GM19467 (cell line): ENCODE data around the gene WWOX.

ENCODE experiments used
- ATAC-seq: cut with Tn5 transposase; IDR thresholded peaks from one replicate; pipeline ENCODE4 v1.9.1; 2021; ENCODE audit warnings: mild to moderate bottlenecking, moderate library complexity; ENCODE audit not compliant: unreplicated experiment

WWOX gene

GRCh38 chr16:78552716-78553115 is 453.3 kb downstream of the WWOX start:
- ATAC-seq, result no peak

GRCh38 chr16:78553268-78554039 is 454.0 kb downstream of the WWOX start:
- no peak for ATAC-seq

DNA sequence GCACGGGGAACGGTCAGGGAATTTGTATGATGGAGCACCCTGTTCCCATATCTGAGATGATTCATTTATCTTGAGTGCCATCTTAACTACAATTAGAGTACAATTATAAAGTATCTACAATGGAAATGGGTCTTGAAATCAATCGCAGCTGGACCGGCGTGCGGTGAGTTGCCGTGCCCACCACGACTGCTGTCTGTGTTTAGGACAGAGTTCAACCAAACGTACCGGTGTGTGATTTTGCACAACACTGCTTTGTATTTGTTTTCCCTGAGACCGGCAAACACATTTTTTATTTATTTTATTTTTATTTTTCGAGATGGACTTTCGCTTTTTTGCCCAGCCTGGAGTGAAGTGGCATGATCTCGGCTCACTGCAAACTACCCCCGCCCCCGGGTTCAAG is 457.0 kb downstream of the WWOX start:
- no peak for ATAC-seq

- no peak for ATAC-seq
Measured at GRCh38 chr16:78560997-78561396, 461.5 kb downstream of the WWOX start.

DNA sequence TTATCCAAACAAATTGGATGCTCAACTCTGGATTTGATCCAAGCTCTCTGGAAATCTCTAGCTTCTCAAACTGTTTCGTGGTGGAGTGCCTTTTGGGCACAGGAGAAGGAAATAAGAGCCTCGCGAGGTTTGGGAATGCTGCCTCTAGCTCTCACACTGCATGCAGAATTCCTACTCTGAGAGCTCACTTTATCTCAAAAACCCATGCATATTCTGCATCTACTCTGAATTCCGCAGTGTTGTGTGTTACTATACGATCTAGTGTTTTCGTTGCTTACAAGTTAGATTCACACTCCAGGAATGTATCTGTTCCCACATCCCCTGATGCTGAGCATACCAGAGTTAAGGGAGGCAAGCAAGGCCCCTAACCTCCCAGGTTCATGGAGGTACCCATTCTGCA is 462.7 kb downstream of the WWOX start:
- no peak for ATAC-seq

DNA sequence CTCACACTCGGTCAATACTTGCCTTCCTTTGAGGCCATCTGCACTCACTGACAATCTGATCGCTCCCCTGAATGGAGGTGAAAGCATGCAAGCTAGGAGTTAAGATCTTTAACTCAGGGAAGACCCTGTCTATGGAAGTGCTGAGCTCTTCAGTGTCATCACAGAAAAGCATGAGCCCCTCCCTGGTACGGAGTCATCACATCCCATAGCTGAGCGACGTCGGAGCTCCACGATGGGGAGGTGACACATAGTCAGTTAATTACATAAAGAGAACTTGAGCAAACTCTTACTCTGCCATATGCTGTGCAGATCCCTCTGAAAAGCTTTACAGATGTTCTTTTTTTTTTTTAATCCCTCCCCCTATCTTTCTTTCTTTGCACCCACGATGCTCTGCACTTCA is 463.2 kb downstream of the WWOX start:
- ATAC-seq, result no peak

- no peak for ATAC-seq
Measured at GRCh38 chr16:78563905-78564304, 464.5 kb downstream of the WWOX start.

- ATAC-seq, result no peak
Measured at GRCh38 chr16:78566397-78567073, 467.1 kb downstream of the WWOX start.

DNA sequence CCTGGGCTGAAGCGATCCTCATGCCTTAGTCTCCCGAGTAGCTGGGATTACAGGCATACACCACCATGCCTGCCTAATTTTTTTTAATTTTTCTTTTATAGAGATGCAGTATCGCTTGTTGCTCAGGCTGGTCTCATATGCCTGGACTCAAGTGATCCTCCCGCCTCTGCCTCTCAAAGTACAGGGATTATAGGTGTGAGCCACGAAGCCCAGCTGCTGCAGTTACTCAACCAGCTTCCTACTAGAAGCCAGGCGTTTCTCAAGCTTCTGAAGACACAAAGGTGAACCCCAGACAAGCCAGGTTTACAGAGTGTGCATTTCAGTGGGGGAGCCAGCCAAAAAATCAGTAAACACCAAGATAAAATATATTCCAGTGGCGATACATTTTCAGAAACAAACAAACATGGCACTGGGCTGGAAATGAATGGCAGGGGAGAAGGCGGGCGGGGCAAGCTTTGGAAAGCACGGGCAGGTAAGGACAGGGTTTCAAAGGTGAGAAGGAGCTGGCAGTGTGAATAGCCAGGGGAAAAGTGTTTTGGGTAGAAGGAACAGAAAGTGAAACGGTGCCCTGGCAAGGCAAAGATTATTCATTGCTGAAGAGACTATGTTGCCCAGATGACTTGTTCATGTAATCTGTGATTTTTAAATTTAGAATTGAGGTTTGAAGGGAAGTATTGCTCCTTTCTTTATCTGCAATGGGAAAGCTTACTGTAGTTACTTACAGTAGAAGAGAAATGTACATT is 471.1 kb downstream of the WWOX start:
- ATAC-seq, result no peak

DNA sequence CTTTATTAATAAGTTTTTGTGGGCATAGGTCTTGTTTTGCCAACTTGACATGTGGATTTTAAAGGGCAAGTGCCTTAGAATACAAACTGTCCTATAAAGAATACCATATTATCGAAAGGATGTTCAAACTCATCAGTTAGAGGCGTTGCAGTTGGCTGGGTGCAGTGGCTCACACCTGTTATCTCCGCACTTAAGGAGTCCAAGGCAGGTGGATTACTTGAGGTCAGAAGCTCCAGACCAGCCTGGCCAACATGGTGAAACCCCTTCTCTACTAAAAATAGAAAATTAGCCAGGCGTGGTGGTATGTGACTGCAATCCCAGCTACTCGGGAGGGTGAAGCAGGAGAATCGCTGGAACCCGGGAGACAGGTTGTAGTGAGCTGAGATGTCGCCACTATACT is 472.0 kb downstream of the WWOX start:
- ATAC-seq, result no peak

- ATAC-seq, result no peak
Measured at GRCh38 chr16:78571898-78572358, 472.5 kb downstream of the WWOX start.

DNA sequence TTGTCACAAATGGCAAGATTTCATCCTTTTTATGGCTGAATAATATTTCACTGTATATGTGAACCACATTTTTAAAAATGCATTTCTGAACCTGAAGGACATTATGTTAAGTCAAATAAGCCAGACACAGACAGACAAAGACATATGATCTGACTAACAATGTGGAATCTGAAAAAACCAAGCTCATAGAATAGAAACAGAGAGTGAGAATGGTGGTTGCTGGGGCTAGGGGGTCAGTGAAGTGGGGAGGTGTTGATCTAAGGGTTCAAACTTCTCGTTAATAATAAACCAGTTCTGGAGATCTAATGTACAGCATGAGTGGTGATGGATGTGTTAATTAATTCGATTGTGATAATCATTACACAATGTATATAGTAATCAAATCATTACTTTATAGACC is 475.1 kb downstream of the WWOX start:
- ATAC-seq, result peak; percentile 75

- no peak for ATAC-seq
Measured at GRCh38 chr16:78576941-78577340, 477.5 kb downstream of the WWOX start.

GRCh38 chr16:78577630-78578029 is 478.2 kb downstream of the WWOX start:
- ATAC-seq, result no peak

- ATAC-seq, result no peak
Measured at GRCh38 chr16:78579020-78579419, 479.6 kb downstream of the WWOX start.

GRCh38 chr16:78583441-78583840 is 484.0 kb downstream of the WWOX start:
- ATAC-seq, result no peak

GRCh38 chr16:78584213-78584860 is 484.9 kb downstream of the WWOX start:
- no peak for ATAC-seq

- no peak for ATAC-seq
Measured at GRCh38 chr16:78584991-78585390, 485.5 kb downstream of the WWOX start.

DNA sequence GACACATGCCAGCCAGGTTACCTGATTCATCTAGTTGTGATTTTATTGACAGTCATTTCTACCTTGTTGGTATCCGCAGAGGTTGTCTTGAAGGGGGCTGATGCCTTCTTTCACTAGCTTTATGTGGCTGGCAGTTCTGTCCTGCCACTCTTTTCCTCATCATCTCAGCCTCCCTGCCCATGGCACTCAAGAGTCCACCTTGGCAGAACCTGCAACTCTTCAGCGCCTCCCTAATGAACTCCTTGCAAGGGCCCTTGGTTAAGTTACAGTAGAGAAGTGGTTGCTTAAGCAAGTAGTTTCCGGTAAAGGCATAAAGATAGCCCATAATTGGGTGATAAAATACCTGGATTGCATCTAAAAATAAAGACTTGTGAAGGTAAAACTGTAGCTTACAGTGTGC is 489.9 kb downstream of the WWOX start:
- ATAC-seq, result no peak

DNA sequence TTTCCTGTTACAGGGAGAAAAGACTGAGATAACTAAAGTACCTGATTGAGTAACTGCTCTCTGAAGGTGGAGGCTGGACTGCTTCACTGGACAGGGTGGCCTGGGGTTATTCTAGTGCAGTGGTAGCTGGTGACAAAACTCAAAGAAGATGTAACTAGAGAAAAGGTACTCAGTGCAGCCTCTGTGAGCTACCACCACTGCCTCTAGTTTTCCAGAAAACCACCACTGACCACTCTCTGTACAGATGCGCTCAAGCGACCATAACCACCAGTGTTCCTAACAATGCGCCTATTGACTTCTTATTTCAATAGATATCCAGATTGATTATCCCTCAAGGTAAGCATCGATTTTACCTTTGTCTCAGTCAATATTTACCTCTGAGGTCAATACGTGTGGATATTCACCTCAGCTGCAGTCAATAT is 492.2 kb downstream of the WWOX start:
- ATAC-seq, result no peak

DNA sequence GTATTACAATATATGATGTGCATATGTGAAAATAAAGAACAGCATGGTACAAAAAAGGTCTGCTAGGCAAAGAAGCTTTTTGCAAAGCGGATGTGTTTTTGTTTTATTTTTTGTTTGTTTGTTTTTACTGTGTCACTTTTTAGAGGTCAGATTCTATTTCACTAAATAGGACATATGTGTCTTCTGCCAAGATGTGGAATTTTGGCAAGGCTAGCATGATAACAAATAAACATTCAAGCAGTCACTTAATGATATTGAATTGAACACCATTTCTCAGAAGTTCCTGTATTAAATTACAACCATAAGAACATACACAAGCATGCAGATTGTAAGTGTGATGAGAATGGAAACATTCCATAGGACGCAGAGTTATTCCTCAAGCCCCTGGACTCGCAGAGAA is 492.7 kb downstream of the WWOX start:
- ATAC-seq, result no peak
